GM13977 (cell line): Measurements from ENCODE around the gene MYLK2.
A peak's percentile ranks its signal among the peaks of the same experiment; 100 is the strongest.

ENCODE experiments used
- DNase-seq: peaks from one replicate; pipeline ENCODE4 v3.0.0; 2012; ENCODE audit warnings: low spot score
- in situ Hi-C: fragments of 300-500 bp; cut with MboI; formaldehyde crosslinking; loops from one replicate; pipeline ENCODE4 v1.12.0; 2022; ENCODE audit warnings: low sequenced_read_pairs, low pct_unique_long_range_greater_than_20kb, mixed read lengths, inconsistent platforms; ENCODE audit not compliant: unreplicated experiment
- TF ChIP-seq, protein P1 (sequence below): IDR thresholded peaks from 2 replicates; pipeline ENCODE4 v1.5.1; 2012; ENCODE audit warnings: mild to moderate bottlenecking, control low read depth; ENCODE audit not compliant: insufficient read depth; ENCODE audit errors: extremely low read depth, missing control alignments

Gene MYLK2

DNA sequence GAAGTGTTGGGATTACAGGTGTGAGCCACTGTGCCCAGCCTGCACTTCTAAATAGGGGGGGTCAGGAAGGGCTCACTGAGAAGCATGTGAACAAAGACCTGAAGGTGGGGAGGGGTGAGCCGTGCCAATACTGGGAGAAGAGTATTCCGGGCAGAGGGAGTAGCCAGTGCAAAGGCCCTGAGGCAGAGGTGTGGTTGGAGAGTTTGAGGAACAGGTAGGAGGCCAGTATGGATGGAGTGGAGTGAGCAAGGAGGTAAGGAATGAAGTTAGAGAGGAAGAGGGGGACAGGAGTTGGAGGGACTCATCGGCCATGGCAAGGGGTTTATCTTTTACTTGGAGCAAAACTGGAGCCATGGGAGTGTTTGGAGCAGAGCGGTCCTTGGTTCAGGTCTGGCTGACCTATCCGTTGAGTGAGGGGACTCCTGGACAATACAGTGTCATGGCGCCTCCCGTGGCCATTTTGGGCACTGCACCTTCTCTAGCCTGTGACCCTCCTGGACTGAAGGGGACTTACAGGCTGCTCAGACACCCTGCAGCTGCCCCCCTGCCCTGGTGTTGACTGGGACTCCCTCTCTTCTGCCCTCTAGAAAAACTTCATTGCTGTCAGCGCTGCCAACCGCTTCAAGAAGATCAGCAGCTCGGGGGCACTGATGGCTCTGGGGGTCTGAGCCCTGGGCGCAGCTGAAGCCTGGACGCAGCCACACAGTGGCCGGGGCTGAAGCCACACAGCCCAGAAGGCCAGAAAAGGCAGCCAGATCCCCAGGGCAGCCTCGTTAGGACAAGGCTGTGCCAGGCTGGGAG is 14.2 kb downstream of the MYLK2 start:
- in situ Hi-C loops: loop anchor here (25.0 kb wide), 1 partner anchor 254 kb away; no protein-coding TSS in a partner anchor
- peak; percentile 85 for DNase-seq

DNA sequence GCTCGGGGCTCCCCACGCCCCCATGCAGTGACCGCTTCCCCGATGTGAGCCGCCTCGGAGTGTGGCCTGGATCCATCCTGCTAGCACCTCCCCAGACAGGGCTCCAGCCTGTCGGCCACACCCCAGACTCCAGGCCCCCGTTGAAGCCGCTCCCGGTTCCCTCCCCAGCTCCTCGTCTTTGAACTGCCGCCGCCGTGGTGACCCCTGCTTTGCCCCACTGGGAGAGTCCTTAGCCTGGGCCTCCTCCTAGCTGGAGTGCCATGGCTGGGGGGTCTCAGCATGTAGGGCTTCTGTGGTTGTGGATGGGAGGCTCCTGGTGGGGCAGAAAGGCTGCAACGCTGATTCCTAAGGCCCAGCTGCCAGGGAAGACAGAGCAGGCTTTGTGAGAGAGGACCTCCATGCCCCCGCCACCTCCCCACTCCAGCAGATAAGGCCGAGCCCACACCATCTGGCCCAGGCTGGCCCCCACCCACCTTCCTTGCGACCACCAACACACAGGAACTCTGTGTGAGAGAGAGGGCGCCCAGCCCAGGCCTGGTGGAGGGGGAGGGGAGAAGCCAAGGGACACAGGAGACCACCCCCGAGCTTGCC is 14.9 kb downstream of the MYLK2 start:
- no peak for DNase-seq
- in situ Hi-C loops: loop anchor here (25.0 kb wide), 1 partner anchor 253 kb away; no protein-coding TSS in a partner anchor
- TF ChIP-seq, protein P1, sequence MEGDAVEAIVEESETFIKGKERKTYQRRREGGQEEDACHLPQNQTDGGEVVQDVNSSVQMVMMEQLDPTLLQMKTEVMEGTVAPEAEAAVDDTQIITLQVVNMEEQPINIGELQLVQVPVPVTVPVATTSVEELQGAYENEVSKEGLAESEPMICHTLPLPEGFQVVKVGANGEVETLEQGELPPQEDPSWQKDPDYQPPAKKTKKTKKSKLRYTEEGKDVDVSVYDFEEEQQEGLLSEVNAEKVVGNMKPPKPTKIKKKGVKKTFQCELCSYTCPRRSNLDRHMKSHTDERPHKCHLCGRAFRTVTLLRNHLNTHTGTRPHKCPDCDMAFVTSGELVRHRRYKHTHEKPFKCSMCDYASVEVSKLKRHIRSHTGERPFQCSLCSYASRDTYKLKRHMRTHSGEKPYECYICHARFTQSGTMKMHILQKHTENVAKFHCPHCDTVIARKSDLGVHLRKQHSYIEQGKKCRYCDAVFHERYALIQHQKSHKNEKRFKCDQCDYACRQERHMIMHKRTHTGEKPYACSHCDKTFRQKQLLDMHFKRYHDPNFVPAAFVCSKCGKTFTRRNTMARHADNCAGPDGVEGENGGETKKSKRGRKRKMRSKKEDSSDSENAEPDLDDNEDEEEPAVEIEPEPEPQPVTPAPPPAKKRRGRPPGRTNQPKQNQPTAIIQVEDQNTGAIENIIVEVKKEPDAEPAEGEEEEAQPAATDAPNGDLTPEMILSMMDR: no peak

More for the DNA sequence above, 14.2 kb downstream of the MYLK2 start:
- TF ChIP-seq, protein P1: peak; percentile 90

DNA sequence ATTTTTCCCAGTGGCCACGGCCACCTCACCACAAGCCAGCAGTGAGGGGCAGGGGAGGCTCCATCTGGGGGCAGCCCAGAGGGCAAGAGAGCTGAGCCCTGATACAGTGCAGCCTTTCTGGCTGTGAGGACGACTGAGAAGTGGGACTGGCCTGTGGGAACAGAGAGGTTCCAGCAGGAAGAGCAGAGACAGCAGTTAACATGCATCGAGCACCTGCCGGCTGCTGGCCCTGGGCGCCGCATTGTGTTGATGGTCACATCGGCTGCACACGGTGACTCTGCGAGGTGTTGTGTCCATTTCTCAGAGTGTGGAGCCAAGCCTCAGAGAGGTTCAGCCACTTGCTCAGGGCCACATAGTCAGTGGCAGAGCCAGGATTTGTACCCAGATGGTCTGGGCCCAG is 16.4 kb downstream of the MYLK2 start:
- in situ Hi-C loops: loop anchor here (25.0 kb wide), 1 partner anchor 252 kb away; no protein-coding TSS in a partner anchor
- no peak for DNase-seq
- TF ChIP-seq, protein P1: no peak

DNA sequence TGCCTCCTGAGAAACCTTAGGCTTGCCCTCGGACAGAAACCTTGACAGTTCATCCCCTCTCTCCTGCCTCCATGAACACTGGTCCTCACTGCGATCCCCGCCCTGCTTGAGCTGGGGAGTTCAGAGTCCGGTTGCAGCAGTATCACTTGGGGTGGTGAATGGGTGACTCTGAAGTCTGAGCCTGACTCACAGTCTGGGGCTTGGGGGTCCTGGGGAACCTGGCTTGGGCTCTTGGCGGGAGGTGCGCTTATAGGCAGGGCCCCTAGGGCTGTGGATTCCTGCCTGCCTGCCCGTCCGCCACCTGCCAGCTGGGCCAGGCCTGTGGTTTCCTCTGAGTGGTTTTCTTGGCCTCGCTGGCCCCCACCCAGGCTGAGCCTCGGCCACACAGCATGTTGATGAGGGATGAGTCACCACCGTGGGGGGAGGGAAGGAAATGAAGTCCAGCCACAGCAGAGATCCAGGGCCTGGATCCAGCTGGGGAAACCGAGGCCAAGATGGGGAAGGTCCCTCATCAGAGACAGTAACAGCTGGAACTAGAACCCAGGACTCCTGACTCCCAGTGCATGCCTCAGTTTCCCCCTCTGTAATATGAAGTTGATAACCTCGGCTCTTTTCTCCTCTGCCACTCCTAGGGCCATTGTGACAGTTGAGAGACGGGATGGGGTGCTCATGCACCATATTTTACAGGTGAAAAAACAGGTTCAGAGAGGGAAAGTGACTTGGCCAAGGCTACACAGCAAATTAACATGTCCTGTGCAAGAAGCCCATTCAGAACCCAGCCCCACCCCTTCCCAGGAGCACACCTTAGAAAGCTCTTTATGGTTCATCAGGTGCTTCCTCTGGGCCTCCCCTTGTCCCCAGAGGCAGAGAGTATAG is 17.1 kb downstream of the MYLK2 start:
- peak; percentile 67 for DNase-seq
- in situ Hi-C loops: loop anchor here (25.0 kb wide), 1 partner anchor 251 kb away; no protein-coding TSS in a partner anchor
- TF ChIP-seq, protein P1: no peak

DNA sequence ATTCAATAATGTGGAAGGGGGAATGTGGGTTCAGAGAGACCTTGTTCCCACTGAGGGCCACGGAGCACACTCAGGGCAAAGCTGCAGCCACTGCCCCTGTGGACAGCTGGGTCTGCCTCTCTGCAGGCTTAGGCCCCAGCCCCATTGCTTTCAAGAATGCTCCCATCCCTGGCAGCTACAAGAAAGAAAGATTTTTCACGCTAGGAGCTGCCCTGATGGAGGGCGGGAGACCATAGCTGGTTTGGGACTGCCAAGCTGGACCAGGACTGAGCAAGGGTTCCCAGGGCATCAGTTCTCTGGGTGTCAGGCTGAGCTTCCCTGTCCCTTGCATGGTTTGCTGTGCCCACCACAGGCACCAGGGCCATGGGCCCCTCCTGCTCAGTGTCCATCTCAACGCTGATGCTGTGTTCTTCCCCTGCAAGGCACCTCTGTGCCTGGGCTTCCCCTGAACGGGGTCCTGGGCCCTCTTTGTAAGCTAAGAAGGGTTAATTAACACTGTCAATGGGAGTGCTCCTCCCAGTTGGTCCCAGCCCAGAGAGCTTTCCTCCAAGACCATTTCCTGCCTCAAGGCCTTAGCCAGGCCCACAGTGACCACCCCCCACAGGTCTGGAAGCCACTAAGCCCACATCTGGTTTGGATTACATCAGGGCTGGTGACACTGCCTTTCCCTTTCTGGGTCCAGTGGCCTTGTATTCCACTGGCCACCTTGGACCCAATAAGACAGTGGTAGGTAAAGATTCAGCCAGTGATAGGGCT is 17.9 kb downstream of the MYLK2 start:
- TF ChIP-seq, protein P1: no peak
- in situ Hi-C loops: loop anchor here (25.0 kb wide), 1 partner anchor 250 kb away; no protein-coding TSS in a partner anchor
- DNase-seq: no peak

DNA sequence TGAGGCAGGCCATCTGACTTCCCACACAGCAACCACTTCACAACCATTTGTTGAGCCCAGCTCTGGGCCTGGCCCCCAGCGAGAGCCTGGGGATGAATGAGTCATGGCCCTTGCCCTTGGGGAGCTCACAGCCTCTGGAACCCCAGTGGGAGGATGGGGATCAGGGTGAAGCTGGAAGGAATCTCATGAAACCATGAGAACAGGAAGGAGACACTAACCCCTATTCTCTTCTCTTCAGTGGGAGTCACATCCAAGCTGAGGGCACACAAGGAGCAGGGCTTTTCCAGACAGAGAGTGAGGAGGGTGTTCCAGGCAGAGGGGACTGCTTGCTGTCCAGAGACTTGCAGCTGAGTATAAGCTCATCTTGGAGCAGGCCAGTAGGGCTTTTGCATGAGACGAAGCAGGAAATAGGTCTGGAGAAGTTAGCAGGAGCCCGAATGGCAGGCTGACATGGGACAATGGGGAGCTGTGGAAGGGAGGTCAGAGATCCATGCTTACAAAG is 18.8 kb downstream of the MYLK2 start:
- no peak for DNase-seq
- in situ Hi-C loops: loop anchor here (25.0 kb wide), 1 partner anchor 249 kb away; no protein-coding TSS in a partner anchor
- TF ChIP-seq, protein P1: no peak
